Measurements from ENCODE around the gene CYP2U1. TPM values are rescaled to one million over a fixed set of nuclear protein-coding genes. Genes with fewer than 3 reads are reported as not detected.
"Not testable (repeated sequence)": the region's sequence is repeated elsewhere in the genome, so short reads cannot be mapped to it uniquely, and the experiment has no call there.

CYP2U1 gene
- total RNA-seq, 1 donor from 2014 or later, result 19.6 TPM

DNA sequence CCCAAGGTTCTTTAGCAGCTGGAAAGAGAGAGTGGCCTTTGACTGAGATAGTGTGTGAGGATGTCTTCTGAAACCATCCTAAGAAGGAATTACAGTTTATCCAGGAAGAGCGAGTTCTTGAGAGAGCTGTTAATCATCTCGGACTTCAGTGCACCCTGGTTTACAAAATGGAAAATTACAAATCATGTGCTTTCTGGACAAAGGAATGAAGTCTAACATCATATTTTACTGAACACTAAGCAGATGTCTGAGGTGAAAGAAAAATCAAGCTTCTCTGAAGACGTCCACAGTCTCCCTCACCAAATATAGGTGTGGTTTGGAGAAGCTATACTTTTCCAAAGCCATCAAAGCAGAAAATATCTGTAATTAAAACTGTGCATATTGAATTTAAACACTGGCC is 30.8 kb upstream of the CYP2U1 start:
- no peaks in the 10 kb centered on the region for H3K36me3 ChIP-seq
- no peaks in the 10 kb centered on the region for H3K27me3 ChIP-seq
- no peak for TF ChIP-seq POLR2AphosphoS5 (IDR thresholded peaks at IDR 0.05; ENCODE audit: insufficient read depth in 1 of 2, low read depth in 1 of 2)
- TF ChIP-seq, protein P1, sequence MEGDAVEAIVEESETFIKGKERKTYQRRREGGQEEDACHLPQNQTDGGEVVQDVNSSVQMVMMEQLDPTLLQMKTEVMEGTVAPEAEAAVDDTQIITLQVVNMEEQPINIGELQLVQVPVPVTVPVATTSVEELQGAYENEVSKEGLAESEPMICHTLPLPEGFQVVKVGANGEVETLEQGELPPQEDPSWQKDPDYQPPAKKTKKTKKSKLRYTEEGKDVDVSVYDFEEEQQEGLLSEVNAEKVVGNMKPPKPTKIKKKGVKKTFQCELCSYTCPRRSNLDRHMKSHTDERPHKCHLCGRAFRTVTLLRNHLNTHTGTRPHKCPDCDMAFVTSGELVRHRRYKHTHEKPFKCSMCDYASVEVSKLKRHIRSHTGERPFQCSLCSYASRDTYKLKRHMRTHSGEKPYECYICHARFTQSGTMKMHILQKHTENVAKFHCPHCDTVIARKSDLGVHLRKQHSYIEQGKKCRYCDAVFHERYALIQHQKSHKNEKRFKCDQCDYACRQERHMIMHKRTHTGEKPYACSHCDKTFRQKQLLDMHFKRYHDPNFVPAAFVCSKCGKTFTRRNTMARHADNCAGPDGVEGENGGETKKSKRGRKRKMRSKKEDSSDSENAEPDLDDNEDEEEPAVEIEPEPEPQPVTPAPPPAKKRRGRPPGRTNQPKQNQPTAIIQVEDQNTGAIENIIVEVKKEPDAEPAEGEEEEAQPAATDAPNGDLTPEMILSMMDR (IDR thresholded peaks at IDR 0.05), result no peak
- TF ChIP-seq POLR2A (IDR thresholded peaks at IDR 0.05), result no peak
- no peaks in the 10 kb centered on the region for H3K9me3 ChIP-seq
- H3K4me3 ChIP-seq, result no peak overlapping the region
- H3K4me1 ChIP-seq, result no peaks in the 10 kb centered on the region
- no peak for DNase-seq (ENCODE audit: extremely low spot score in 2 of 2)
- intact Hi-C loops (cut with DNase I), result no loop called here
- no peak overlapping the region for H3K27ac ChIP-seq

DNA sequence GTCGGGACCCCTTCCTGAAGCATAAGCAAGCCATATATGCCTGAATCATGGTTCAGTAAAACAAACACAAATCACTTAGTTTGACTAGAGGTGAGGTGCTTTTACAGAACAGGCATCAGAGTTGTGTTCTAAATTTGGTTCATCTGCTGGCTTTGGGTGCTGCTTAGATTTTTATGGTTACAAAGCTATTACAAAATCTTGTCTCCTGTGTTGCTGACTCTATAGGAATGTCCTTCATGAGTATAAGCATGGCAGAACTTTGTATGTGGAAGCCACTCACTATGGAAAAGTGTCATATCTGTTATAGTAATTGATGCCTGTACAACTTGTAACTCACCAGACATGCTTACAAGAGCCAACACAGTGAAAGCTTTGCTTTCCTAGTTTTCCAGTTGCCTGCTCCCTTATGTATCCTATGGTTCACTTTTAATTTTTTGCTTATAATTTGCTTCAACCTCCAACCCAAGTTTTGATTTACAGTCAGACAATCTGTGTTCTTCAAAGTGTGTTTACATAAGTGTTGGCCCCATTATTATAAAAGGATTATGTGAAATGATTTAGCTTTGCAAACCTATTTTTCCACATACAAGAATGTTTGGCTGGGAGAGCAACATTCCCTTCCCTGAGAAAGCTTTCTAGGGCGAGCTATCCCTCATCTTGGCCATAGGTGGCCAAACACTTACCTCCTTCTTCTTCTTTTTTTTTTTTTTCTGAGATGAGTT is 30.0 kb upstream of the CYP2U1 start:
- H3K27me3 ChIP-seq, result no peaks in the 10 kb centered on the region
- intact Hi-C loops (cut with DNase I), result no loop called here
- no peaks in the 10 kb centered on the region for H3K4me1 ChIP-seq
- H3K27ac ChIP-seq, result no peak overlapping the region
- no peak for TF ChIP-seq POLR2A (IDR thresholded peaks at IDR 0.05)
- TF ChIP-seq, protein P1 (IDR thresholded peaks at IDR 0.05), result no peak
- TF ChIP-seq POLR2AphosphoS5 (IDR thresholded peaks at IDR 0.05; ENCODE audit: insufficient read depth in 1 of 2, low read depth in 1 of 2), result no peak
- H3K4me3 ChIP-seq, result no peak overlapping the region
- no peaks in the 10 kb centered on the region for H3K9me3 ChIP-seq
- no peaks in the 10 kb centered on the region for H3K36me3 ChIP-seq
- DNase-seq (ENCODE audit: extremely low spot score in 2 of 2), result no peak

DNA sequence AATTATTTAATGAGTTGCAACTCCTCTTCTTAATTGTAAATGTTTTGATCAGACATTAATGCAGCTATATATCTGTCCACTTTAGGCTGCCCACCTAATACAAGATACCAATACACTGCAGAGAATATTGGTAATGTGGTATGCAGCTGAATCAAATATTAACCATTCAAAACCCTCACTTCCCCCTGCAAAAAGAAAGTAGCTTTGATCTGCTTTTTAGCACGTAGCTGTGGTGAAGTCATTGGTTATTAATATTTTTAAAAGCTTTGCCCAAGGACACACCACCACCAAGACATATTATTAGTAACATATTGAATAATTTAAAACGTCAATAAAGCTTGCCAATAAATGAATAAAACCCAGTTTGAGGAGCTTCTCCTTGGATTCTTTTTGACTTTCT is 28.6 kb upstream of the CYP2U1 start:
- intact Hi-C loops (cut with DNase I), result no loop called here
- no peaks in the 10 kb centered on the region for H3K9me3 ChIP-seq
- no peaks in the 10 kb centered on the region for H3K4me1 ChIP-seq
- TF ChIP-seq POLR2AphosphoS5 (IDR thresholded peaks at IDR 0.05; ENCODE audit: insufficient read depth in 1 of 2, low read depth in 1 of 2), result no peak
- no peak for TF ChIP-seq POLR2A (IDR thresholded peaks at IDR 0.05)
- TF ChIP-seq, protein P1 (IDR thresholded peaks at IDR 0.05), result no peak
- DNase-seq (ENCODE audit: extremely low spot score in 2 of 2), result no peak
- no peaks in the 10 kb centered on the region for H3K27me3 ChIP-seq
- no peak overlapping the region for H3K27ac ChIP-seq
- no peak overlapping the region for H3K4me3 ChIP-seq
- no peaks in the 10 kb centered on the region for H3K36me3 ChIP-seq

DNA sequence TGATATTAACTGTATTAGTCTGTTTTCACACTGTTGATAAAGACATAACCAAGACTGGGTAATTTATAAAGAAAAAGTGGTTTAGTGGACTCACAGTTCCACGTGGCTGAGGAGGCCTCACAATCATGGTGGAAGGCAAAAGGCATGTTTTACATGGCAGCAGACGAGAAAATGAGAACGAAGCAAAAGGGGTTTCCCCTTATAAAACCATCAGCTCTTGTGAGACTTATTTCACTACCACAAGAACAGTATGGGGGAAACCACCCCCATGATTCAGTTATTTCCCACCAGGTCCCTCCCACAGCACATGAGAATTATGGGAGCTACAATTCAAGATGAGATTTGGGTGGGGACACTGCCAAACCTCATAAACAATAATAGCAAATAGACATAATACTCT is 26.3 kb upstream of the CYP2U1 start:
- H3K27me3 ChIP-seq; H3K4me1 ChIP-seq; H3K27ac ChIP-seq; H3K4me3 ChIP-seq; H3K36me3 ChIP-seq; H3K9me3 ChIP-seq; DNase-seq (ENCODE audit: extremely low spot score in 2 of 2); intact Hi-C loops (cut with DNase I): not testable (repeated sequence)

DNA sequence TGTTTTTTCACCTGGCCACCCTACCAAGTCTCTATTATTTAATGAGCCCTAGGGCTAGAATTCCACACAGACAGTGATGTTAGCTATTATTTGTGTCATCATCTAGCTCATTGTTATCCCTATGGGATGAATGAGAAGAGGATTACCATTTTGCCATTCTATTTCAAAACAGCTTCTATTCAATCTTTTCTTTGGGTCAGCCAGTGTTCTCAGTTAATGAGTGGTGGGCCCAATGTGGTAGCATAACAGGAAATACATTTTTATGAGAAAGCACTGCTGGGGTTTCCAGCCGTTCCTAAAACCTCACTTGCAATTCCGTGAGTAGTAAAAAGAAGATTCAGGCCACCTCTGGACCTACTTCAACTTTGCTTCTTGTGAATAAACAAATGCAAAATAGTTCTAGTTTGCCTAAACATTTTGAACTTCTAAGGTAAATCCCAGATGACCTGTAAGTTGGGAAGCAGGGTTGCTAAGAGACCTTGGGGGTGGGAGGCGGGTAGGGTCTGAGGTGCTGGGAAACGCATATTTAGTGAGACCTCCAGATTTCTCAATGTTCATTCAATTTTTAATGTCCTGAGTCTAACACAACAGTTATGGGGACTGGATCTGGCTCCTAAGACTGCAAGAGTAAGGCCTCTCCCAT is 24.8 kb upstream of the CYP2U1 start:
- intact Hi-C loops (cut with DNase I), result no loop called here
- no peaks in the 10 kb centered on the region for H3K27me3 ChIP-seq
- DNase-seq (ENCODE audit: extremely low spot score in 2 of 2), result no peak
- no peaks in the 10 kb centered on the region for H3K9me3 ChIP-seq
- no peaks in the 10 kb centered on the region for H3K36me3 ChIP-seq
- TF ChIP-seq, protein P1 (IDR thresholded peaks at IDR 0.05), result no peak
- TF ChIP-seq POLR2AphosphoS5 (IDR thresholded peaks at IDR 0.05; ENCODE audit: insufficient read depth in 1 of 2, low read depth in 1 of 2), result no peak
- no peak for TF ChIP-seq POLR2A (IDR thresholded peaks at IDR 0.05)
- H3K27ac ChIP-seq, result no peak overlapping the region
- H3K4me1 ChIP-seq, result no peaks in the 10 kb centered on the region
- no peak overlapping the region for H3K4me3 ChIP-seq
